Bone marrow (tissue), 2 donors: ENCODE data around the gene ZBTB37.
A peak's percentile ranks its signal among the peaks of the same experiment; 100 is the strongest.
"Not testable (repeated sequence)": the region's sequence is repeated elsewhere in the genome, so short reads cannot be mapped to it uniquely, and the experiment has no call there.

Source experiments
- DNase-seq, 2 donors: peaks; one replicate each; lab custom pipeline; 2025; lab: John Stamatoyannopoulos, UW

ZBTB37 gene, protein sequence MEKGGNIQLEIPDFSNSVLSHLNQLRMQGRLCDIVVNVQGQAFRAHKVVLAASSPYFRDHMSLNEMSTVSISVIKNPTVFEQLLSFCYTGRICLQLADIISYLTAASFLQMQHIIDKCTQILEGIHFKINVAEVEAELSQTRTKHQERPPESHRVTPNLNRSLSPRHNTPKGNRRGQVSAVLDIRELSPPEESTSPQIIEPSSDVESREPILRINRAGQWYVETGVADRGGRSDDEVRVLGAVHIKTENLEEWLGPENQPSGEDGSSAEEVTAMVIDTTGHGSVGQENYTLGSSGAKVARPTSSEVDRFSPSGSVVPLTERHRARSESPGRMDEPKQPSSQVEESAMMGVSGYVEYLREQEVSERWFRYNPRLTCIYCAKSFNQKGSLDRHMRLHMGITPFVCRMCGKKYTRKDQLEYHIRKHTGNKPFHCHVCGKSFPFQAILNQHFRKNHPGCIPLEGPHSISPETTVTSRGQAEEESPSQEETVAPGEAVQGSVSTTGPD

DNA sequence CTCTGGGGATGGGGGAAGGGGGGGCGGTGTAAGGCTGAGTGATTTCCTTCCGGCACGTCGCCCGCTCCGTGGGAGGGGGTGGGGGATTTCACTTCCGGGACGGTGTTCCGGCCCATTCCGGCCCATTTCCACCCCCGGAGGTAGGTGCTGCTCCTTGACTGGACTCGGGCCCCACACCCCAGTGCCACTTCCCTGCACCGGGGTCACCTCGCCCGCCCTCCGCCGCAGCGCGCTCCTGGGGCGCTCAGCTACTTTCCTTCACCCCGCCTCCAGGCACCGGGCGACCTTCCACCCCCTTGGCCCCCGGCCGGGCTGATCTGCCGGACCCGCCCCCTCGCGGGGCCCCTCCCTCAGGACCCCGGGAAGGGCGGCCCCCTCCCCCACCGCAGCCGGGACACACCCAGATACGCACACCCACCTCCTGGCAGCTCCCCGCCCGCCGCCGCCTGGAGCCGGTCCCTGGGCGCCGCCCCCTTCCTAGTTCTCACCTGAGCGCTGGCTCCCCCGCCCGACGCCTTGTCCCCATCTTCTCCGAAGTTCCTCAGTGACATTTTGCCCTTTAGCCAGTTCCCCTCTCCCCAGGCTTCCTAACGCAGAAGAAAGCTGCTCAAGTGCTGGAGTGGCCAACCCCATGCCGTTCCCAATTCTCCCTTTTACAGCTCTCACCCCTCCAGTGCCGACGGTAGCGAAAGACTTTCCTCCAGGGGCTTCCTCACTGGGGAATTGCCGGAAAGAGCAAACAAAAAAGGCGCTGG is at the start of gene ZBTB37:
Gene ZBTB37, plus strand, starts transcription at position 115 of the 755 bp plus-strand sequence. CDS start 1,846 bp downstream, outside the sequence.
- DNase-seq = peak; percentile 56 to 89

DNA sequence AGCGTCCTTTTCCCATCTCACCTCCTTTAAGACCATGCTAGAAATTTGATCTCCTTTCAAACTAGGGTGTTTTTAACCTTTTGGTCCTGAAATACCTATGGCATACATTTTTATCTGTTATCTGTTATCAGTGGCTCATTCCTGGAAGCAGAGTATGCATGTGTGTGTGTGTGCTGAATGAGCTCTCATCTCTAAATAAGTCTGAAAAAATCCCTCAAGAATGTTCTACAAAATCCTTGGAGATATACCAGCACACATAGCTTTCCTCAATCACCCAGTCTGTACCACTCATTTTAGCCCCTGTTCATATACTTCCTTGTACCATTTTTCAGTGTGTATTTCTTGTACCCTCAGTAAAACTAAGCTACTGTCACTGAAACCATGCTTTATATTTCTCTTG is 49.7 kb upstream of the ZBTB37 start:
- no peak for DNase-seq

DNA sequence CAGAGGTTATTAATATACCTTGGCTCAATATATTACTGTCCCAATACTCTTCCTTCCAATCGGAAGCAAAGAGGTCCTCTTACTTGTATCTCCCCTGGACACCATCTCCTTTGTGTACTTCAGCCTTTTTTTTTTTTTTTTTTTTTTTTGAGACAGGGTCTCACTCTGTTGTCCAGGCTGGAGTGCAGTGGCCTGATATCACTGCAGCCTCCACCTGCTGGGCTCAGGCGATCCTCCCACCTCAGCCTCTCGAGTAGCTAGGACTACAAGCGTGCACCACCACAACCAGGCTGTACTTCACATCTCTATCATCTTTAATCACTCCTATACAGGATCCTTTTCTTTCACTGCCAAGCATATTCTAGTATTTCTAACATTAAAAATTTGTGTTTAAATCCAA is 46.5 kb upstream of the ZBTB37 start:
- DNase-seq = no peak

DNA sequence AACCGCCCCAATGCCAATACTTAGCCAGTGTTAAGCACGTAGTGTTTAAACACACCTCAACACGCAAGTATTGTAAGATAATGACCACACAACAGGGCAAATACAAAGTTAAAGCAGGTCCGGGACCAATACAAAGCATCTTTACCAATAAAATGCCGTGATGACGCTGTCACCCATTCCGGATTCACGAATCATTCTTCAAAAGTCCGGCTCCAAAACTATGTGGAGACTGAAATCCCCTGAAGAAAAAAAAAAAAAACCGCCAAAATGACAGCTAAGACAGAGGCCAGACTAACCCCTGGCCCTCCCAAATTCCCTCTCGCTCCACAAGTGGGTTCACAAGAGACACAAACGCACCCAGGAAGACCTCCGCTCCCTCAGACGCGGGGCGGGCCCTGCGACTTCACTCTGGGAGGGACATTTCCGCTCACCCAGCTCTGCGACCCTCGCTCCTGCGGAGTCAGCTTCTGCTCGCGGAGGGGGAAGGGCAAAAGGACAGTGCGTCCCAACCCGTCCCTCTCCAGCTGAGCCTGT is 44.3 kb upstream of the ZBTB37 start:
- DNase-seq = no peak

DNA sequence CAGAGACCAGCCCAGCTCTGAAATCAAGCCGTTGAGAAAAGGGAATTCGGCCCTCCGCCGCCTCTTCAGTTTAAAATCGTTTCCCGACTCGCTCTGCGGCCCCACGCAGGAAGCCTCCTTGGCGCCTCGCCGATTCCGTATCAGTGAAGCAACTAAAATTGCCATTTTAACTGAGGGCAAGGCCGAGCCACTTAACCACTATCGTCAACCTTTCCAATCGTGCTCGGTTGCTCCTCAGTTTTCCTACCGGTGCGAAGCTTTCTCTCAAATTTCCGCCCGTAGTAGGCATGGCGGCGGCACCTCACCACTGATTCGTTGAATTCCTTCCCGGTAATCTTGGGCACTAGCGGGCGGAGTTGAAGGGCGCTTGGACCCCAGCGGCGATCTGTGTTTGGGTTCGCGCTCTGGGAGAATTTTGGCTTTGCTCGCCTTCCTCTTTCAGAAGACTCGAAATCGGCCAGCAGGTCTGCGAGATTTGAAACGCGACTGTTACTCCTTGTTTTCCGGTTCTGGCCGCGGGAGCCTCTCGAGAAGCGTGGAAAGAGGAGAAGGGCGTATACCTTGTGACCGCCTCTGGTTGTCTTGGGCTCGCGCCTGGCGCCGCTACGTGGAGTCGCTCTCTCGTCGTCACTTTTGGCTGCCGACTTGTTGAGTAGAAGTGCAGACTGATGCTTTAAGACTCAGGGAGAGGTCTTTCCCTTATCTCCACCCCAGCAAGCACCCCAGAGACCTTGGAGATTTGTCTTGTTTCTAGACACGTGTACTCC is 43.7 kb upstream of the ZBTB37 start, which contains the start of the genes CENPL and DARS2:
Gene CENPL, minus strand, starts transcription at position 569 of the 767 bp plus-strand sequence. CDS start 13,584 bp downstream, outside the sequence.
Gene DARS2, plus strand, starts transcription at position 359 of the 767 bp plus-strand sequence. CDS start 557 bp downstream, outside the sequence.
- DNase-seq = peak; percentile 96 to 97

DNA sequence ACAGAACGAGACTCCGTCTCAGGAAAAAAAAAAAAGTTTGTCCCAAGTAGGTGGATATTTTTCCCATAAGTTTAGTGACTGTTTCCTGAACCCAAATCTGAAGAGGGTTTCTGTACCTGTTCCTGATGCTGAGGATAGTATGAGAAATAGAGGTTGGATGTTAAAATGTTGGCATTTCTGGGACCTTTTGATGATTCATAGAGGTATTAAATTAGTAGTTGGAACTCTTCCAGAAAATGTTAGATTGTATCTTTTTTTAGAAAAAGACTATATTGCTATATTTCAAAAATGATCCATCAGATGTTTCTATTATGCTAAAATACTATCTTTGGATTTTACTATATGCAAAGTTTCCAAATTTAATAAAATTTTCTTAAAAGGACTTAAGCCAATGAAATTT is 40.6 kb upstream of the ZBTB37 start:
- DNase-seq = no peak

DNA sequence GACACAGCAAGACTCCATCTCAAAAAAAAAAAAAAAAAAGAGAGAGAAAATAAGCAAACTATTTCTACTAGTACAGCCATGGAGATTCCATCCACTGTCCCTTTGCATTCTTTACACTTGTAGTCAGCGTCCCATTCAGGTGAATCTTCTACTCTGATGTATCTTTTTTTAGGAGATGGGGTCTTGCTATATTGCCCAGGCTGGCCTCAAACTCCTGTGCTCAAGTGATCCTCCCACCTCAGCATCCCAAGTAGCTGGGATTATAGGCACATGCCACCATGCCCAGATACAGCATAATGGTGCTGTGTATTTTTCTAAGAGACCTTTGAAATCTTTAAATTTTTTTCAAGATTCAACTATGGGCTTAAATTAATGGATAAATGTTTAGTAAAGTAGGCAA is 35.4 kb upstream of the ZBTB37 start:
- no peak for DNase-seq

DNA sequence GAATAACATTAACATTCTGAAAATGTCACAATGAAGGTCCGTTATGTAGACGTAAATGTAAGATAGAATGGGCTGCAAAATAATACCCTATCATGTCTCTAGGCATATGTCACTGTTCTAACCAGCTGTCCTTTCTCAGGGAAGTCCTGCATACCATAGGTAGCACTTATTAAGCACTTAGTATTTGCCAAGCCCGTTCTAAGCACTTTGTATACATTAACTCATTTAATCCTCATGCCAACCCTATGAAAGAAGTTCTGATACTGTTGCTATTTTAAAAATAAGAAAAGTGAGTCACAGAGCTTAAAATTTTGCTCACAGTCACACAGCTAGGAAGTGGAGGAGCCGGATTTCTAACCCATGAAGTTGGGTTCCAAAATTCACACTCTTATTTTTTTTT is 16.1 kb upstream of the ZBTB37 start:
- DNase-seq = no peak

DNA sequence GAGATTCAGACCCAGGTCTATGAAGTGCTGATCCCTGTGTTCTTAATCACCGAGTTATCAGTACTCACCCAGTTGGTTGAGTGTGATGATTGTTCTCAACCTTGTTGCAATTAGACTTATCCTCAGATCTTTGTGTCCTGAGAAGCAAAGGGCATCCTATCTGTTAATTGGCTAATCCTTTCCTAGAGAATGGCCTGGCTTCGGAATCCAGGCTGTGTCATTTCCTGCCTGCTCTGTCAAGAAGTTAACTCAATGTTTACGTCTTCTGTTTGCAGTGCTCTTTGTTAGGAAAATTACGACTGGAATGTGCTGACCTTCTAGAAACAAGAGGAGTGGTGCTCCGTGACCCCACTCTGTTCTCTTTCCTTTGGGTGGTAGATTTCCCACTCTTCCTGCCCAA is 15.1 kb upstream of the ZBTB37 start:
- no peak for DNase-seq

DNA sequence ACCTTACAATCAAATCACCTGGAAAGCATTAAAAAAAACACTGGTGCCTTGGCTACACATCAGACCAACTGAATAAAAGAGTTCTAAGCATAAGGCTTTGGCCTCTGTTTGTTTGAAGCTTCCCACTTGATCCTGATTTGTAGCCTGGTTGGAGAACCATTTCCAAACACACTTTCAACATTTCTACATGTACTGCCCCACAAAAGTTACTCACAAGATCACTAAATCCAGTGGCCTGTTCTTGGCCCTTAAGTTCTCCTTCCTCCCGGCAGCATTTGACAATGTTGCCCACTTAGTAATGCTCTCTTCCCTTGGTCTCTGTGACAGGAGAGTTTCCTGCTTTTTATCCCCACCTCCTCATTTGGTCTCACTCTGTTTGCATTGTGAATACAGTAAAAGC is 12.2 kb upstream of the ZBTB37 start:
- DNase-seq = no peak

DNA sequence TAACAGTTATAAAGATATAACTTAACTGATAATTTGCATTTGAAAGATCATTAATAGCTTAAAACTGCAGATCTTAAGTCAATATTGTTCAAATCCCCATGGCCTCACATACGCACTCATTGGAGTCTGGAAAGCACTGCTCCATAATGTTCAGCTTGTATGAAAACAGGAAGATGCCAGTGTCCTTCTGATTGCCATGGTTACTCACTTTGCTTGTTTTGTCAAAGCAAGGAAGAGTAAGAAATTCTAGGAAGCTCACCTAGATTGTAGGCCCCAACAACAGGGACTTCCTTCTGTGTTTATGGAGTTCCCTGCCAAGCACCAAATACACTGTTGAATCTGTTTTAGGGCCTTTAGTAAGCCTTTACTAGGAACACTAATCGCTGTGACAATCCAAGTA is 11.3 kb upstream of the ZBTB37 start:
- no peak for DNase-seq

DNA sequence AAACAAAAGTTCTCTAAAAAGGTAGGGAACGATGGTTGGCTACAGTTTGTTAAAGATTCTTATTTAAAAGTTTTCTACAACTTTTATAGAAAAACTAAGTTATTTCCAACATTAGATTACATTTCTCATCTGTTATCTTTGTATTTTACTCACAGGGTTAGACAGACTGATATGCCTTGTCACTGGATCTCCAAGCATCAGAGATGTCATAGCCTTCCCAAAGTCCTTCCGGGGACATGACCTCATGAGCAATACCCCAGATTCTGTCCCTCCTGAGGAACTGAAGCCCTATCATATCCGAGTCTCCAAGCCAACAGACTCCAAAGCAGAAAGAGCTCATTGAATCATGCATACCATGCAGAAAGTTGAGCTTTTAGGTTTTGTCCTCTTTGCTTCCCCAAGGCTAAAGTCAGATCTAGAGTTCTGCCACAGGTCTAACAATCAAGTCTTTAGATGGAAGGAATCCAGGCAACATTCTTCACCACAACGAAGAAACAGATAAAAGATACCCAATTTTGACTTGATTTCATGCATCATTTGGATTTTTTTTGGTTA is 10.7 kb upstream of the ZBTB37 start:
- DNase-seq = no peak

DNA sequence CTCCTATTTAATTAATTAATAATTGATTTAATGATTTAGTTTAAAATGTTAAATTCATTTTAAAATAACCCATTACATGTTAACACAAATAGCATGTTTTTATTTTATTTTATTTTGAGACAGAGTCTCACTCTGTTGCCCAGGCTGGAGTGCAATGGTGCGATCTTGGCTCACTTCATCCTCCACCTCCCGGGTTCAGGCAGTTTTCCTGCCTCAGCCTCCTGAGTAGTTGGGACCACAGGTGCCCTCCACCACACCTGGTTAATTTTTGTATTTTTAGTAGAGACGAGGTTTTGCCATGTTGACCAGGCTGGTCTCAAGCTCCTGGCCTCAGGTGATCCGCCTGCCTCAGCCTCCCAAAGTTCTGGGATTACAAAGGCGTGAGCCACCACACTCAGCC is 8.6 kb upstream of the ZBTB37 start:
- DNase-seq = not testable (repeated sequence)

DNA sequence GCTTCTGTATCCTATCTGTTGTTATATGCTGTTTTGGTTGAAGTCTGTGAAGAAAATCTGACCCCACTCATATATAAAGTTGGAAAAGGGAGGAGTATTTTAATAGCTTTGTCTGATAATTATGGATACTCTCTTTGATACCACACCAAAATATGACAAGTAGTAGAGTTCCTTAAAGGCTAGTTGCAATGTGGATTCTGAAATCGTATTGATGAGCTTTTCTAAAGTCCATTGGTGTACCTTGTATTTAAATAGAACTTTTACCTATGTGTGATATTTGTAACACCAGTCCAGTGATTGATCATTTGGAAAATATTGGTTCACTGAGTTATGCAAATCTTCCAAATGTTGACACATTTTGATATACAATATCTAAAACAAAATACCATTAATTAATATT is 8.1 kb upstream of the ZBTB37 start:
- no peak for DNase-seq

DNA sequence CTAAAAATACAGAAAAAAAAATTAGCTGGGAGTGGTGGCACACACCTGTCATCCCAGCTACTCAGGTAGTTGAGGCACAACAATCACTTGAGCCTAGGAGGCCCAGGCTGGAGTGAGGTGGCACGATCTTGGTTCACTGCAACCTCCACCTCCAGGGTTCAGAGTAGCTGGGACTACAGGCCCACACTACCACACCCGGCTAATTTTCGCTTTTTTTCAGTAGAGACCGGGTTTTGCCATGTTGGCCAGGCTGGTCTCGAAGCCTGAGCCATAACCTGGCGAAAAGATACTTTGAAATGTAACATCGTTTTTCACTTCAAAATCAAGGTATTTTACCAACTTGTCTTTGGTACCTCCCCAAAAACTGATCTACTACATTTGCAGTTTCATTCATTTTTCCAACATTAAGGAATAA is 6.4 kb upstream of the ZBTB37 start:
- no peak for DNase-seq

DNA sequence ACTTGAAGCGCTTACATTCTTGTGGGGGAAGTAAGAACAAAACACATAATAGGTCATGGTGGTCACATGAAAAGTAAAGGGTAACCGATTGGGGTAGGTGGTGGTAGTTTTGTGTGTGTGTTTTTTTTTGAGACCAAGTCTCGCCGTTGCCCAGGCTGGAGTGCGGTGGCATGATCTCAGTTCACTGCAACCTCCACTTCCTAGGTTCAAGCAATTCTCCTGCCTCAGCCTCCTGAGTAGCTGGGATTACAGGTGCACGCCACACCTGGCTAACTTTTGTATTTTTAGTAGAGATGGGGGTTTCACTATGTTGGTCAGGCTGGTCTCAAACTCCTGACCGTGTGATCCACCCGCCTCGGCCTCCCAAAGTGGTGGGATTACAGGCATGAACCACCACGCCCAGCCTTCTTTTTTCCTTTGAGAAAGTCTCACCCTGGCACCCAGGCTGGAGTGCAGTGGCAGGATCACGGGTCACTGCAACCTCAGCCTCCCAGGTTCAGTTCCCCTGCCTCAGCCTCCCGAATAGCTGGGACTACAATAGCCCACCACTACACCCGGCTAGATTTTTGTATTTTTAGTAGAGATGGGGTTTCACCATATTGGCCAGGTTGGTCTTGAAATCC is 5.9 kb upstream of the ZBTB37 start:
- not testable (repeated sequence) for DNase-seq

DNA sequence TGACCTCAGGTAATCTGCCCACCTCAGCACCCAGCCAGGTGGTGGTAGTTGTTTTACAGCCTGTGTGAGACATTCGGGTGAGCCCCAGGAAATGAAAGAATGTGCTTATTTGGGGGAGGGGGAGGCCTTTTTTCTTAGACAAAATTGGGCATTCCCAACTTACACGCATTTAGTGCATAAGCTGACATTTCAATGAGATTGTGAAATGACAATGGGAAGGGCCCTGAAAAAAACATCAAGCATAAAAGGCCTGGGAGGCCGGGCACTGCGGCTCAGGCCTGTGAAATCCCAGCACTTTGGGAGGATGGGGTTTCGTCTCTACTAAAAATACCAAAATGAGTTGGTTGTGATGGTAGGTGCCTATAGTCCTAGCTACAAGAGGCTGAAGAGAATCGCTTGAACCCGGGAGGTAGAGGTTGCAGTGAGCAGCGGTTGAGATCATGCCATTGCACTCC is 5.4 kb upstream of the ZBTB37 start:
- DNase-seq = no peak

DNA sequence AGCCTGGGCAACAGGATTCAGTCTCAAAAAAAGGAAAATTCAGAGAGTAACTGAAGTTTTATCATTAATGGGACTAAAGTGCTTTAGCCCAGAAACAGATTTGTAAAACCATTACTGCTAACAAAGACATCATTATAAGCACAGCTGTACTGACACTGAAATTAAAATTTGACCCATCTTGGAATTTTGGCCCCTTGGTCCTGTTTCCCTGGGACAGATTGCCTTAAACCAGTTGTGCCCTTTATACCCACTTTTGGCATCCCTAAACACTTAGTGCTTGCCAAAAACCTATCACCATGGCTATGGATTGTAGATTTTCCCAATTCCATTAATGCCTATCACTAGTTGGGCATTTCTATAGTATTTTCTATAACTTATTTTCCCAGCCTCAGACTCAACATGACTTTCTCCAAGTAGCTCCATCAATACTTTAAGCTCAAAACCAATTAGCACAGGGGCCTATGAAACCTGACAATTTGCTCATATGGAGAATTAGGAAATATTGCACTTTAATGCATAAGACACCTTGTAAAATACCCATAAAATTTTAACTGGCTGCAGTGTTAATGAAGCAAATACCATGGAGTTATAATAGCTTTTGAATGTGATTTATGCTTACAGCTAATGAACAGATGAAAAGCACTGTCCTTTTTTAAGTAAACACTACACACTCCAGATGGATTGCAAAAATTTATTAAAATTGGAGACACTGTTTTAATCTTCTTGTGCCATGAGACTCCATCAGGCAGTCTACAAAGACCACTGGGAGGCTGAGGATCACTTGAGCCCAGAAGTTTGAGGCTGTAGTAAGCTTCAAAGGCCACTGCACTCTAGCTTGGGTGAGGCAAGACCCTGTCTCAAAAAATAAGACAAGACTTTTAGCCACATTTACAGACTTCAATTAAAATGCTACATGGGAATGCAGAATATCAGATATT is 4.7 kb upstream of the ZBTB37 start:
- no peak for DNase-seq

DNA sequence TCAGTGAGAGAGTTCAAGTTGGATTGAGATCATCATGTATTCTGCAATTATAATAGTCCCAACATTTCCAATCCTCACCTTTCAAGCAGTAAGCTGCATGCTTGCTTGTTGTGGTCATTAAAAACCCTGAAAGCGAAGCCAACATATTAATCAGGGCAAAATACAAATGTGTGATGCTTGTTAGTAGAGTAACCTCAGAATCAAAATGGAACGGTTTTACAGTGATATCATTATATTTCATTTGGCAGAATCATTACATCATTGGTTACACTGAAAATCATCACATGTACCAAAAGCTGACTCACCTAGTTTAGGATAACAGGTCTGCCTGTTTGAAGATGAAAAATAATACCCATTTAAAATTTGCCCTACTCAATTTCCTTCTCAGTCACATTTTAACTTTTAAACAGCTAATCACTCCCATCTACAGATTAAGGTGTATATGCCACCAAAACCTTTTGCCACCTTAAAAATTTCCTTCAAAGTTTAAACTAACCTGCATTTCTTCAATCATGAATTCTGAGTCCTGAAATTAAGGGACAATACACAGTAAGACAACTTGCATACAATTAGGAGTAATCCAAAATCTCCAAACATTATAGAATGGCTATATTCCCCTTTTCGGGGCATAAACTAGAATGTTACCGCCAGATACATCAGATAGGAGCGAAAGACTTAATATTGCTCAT is 3.9 kb upstream of the ZBTB37 start:
- DNase-seq = no peak
